Activated T-helper 1 cell treated with anti-CD3 and anti-CD28 coated beads, Interleukin-2, amount 50 U/mL, for 16 hours (primary cell): ENCODE data around the gene GATA3.

ENCODE experiments used
- DNase-seq, 2 donors: peaks; one replicate each; pipeline ENCODE4 v3.0.0-alpha.2; 2020; ENCODE audit warnings: low read depth in 1 of 2, low spot score in 1 of 2

Gene GATA3

DNA sequence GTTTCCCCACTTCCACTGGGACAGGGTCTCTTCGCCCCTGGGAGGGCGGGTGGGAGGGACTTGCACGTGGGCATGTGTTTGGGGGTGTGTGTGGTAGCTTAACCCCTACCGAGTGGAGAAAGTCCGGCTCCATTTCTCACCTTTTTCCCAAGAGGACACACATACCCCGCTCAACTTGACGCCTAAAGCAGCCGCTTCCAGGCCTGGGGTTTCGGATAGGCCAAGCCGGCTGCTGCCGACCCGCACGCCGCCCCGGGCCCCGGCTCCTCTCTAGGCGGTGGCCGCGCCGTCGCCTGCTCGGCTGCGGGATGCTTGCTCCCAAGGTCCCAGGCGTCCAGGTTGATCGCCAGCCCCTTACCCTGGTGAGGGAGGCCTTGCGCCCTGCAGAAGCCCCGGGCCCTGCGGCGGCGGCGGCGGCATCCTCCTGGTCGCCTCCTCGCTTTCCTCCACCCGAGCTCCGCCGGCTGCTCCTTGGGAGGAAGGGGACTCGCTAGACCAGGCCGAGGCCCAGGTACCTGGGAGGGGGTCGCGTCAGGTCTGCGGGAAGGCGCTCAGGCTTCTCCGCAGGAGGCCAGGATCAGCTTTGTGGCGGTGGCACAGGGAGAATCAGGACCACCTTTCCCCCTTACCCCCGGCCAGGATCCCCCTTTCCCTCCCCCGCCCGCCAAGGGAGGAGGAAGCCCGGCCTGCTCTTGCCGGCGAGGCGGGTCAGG, 3.2 kb upstream of the GATA3 start:
- DNase-seq = no peak

DNA sequence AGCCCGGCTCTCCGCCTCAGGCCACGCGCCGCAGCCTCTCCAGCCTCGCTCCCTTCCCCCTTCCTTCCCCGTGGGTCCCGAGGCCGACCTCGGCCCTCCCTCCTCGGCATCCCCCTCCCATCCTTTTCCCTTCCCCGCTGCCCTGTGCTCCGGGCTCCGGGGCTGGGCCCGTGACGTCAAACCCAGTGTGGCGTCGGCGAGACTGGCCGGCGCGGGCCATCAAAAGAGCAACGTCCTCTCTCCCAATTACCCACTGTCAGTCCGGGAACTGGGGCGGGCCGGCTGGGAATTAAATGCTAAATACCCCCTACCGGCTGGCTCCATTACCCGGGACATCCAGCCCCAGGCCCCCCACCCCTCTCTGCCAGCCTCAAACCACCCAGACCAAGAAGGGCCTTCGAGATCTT, 2.6 kb upstream of the GATA3 start:
- no peak for DNase-seq

DNA sequence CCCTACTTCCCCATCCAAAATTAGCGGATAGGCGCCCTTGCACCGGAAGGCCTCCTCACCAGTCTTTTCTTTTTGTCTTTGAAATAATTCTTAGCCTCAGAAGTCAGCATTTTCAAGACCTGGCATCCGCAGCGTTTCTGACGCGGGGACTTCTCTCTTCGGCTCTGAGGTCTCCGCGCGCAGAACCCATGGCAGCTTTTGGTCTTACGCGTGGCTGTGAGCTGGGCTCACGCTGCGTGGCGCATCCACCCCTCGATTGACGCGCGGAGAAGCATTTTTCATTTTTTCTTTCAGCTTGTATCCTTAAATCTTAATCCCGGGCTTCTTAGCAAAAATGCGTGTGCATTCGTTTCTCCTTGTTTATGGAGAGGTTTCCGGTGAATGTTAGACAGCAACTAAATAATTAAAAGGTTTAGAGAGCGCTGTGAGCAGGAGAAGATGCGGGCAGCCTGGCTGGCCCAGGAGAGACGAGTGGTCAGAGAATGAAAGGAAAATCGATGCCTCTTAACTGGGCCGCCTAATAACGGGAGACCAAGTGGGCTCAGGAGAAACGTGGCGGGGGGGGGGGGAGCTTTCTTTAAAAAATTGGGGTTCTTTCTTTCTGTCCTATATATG, 2.0 kb upstream of the GATA3 start:
- no peak for DNase-seq

DNA sequence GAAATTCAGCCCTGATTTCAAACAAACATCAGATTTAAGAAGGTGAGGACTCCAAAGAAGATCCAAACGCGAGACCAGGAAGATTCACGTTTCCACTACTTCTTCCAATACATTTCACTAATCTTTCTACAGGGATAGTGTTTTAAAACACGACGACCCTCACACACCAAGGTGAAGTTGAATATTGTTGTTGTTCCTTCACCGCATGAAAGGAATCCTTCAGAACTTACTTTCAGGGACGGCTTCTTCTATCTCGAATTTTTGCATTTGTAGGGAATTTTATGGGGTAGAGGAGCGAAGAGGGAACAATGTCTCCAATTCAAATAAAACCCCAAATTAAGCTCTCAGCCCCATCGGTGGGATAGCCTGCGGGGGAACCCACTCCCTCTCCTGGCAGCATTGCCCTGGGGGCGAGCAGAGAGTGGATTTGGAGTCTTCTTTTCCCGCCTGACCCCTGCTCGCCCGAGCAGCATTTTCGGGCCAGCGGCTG, 1.5 kb upstream of the GATA3 start:
- DNase-seq = no peak

DNA sequence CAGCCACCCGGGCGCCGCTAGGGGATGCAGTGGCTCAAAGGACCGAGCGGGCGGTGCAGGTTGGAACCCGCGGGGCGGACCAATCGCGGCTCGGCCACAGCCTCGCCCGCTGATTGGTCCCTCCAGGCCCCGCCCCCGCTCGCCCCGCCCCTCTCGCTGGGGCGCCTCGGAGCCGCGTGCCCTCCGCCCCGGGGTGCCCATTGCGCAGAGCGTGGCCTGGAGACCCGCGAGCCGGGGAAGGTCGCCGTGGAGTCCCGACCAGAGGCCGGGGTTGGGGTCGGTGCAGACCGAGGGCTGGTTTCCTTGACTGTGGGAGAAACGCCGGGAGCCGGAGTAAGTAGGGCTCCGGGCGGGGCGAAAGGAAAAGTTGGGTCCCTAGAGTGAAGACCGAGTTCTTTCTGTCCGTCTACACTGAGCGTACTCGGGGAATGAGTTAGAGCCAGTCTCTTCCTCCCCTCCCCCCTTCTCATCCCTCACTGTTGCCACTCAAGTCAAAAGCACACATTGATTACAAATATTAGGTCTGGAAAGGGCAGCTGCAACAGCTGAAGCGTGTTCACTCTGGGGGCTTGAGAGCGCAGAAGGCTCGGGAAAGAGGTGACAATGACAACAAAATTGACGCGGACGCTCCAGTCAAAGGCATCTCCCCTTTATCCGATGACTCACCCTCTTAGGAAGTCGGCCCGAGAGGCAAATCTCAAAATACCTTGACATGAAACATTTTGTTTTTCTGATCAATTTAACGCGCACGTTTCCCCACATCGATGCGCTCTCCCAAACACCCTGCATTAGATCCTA, 843 bp upstream of the GATA3 start:
- DNase-seq = peak; percentile 88 to 90

DNA sequence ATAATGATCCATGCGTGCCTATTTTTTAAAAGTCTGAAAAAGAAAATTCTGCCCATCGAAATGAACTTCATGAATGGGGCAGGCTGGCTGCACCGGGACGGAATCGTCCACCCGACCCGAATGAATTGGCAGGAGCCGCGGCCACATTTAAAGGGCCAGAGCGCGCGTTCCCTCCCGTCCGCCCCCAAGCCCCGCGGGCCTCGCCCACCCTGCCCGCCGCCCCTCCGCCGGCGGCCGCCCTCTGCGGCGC, 319 bp upstream of the GATA3 start:
- no peak for DNase-seq

DNA sequence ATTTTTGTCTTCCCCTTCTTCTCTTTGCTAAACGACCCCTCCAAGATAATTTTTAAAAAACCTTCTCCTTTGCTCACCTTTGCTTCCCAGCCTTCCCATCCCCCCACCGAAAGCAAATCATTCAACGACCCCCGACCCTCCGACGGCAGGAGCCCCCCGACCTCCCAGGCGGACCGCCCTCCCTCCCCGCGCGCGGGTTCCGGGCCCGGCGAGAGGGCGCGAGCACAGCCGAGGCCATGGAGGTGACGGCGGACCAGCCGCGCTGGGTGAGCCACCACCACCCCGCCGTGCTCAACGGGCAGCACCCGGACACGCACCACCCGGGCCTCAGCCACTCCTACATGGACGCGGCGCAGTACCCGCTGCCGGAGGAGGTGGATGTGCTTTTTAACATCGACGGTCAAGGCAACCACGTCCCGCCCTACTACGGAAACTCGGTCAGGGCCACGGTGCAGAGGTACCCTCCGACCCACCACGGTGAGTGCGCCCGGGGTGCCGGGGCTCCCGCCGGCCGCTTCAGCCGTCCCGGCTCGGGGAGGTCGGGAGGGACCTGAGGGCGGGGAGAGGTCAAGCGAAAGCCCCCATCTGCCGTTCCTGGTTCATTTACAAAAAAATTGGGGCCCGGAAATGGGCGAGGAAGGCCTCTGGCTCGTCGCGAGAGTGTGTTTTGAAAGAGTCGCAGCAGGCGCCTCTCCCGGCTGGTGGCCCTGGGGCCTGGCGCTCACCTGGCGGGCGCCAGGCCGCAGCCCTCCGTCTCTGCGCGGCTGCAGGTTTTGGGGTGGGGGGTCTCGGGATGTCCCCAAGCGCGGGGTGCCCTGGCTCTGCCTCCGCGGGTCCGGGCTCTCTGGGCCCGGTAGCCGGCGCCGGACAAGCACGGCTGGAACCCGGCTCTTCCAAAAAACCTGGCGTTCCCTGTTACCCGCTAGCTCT, 1.2 kb downstream of the GATA3 start:
- no peak for DNase-seq

DNA sequence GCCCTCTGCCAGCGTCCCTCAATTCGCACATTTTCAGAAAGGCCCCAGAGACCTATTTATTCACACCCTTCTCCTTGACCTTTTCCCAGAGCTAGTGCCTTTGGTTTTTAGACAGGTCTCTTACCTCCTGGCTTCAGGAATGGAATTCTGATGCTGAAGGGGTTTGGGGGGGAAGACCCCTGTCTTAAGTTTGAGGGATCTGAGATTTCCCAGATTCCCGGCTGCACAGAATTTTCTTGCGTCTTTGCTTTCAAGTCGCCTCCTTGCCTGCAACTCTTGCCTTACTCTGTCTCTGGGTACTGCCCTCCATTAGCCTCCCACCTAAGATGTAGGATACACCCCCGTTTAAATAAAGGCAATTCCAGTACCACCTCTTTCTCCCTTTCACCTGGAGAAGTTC, 1.9 kb downstream of the GATA3 start:
- DNase-seq = no peak

DNA sequence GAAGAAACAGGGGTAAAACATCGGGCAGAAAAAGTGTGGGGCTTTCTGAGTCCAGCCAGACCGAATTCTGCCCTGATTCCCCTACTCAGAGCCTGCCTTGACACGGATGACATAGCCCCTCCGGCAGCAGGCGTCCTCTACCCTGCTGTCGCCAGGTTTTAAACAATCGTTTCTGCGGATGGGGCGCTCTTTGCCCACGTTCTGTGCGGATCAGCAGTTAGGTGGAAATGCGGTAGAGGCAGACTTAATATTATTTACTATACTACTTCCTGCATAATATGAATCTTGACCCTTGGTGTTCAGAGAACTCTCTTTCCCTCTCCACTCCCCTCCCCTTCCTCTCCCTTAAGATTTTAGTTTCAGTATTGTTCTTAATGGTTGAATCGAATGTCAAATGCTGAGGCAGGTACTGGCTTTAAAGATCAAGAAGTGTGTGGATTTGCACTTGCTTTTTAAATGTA, 2.4 kb downstream of the GATA3 start:
- DNase-seq = no peak

DNA sequence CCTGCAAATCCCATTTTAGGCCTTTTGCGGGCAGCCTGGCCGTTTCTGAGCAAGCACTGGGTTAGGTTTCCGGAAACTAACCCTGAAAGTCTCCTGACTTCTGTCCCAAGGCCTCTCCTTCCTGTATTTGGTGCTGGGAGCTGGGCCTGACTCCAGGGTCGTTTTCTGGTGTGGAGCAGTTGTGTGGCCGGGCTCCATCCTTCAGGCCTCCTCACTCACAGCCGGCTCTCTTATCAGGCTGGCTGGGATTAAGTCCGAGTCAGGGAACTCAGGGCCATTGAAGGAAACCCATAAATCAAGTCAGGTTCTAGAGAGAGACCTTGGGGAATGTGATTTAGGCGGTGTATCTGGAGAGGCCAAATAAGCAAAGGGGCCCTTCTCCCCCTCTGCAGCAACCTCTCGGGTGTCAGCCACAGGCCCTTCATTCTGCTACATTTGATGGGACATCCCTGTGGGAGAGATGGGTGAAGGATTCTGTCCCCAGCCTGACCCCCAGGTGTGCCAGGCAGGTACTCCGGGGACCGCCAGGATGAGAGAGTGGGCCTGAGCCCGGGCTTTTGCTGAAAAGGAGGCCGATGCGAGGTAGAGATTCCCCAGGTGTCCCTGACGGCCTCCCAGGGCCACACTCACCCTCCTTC, 3.3 kb downstream of the GATA3 start:
- DNase-seq = no peak

DNA sequence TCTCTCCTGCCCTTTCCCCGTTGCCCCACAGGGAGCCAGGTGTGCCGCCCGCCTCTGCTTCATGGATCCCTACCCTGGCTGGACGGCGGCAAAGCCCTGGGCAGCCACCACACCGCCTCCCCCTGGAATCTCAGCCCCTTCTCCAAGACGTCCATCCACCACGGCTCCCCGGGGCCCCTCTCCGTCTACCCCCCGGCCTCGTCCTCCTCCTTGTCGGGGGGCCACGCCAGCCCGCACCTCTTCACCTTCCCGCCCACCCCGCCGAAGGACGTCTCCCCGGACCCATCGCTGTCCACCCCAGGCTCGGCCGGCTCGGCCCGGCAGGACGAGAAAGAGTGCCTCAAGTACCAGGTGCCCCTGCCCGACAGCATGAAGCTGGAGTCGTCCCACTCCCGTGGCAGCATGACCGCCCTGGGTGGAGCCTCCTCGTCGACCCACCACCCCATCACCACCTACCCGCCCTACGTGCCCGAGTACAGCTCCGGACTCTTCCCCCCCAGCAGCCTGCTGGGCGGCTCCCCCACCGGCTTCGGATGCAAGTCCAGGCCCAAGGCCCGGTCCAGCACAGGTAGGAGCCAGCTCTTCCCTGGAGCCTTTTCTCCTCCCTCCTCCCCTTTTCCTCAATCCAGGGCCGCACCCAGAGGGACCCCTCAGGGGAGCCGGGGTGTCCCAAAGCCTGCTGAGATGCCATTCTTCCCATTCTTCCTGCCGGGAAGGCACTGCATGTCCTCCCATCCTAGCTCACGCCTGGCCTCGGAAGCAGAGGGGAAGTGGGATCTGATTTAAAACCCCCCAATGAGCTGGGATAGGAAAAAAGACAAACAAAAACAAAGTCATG, 4.0 kb downstream of the GATA3 start:
- no peak for DNase-seq

DNA sequence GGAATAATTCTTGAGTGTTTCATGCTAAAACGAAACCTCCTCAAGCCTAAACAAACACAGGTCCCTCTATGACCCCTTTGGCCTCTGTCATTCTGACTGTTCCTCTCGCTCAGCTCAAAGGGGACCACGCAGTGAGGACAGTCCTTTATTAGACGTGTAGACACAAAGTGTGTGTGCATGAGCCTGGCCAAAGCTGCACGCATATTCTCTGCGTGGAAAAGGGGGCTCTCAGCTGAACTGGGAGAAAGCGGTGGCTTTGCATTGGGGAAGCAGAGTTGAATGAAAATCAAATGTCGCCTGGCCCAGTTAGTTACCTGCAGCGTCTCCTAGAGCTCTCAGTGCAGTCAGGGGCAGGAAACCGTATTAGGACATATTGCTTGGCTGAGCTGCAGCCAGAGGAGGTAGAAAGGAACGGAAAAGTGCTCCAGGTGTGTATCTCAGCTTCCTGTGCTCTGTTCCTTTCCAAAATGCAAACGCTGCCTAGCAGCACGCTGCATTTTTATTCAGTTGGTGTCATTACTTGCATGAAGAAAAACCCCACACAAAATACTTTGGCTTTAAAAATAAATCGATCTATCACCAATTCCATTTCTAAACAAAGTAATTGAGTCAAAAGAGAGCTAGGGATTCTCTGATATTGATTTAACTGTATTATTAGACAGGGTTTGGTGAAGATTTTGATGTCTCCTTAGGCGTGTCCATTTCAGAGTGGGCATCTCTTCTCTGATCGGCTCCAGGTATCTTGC, 4.9 kb downstream of the GATA3 start:
- no peak for DNase-seq

DNA sequence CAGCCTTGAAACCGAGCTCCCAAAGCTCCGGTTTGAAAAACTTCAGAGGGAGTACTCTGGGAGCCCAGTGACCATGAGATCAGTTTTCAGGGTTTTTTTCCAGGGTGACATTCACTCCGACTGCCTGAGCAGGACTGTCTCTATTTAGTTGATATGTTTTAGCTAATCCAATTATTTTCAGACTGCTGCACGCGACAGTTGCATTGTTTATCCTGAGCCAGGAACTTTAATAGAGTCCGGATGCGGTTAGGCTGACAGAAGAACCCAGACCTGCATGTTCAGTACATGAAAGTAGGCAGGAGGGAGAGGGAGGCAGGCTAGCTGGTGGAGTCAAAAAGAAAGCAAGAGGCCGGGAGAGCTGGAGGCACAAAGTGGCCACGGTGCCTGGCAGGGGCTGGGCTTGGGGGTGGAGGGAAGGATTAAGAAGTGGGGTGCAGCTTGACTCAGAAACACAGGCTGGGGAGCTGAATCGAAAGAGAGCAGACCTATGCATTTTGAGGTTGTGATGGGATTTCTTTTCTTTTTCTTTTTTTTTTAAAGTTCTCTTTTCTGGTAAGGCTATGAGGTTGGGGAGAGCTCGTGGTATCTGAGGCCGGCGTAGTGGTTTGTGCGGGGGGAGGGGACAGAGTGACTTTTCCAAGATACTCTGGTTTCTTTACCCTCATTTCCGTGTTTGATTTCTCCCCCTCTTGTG, 5.7 kb downstream of the GATA3 start:
- no peak for DNase-seq

DNA sequence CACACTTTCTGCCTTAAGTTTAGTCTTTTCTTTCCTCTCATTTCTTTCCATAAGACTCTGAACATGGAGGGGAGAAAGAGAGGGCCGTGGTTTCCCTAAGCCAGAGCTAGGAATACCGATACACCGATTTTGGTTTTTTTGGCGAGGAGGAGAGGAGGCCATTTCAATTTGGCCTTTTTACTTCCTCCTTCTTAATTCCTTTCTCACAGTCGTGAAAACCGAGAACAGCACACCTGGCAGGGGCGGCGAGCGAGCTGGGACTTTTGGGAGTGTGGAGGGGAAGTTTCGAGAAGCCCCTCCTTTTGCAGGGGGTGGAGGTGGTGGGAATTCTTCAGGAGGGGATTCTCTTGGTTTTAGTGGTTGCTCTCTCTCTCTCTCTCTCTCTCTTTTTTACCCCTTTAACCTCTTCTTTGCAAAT, 6.2 kb downstream of the GATA3 start:
- DNase-seq = no peak

DNA sequence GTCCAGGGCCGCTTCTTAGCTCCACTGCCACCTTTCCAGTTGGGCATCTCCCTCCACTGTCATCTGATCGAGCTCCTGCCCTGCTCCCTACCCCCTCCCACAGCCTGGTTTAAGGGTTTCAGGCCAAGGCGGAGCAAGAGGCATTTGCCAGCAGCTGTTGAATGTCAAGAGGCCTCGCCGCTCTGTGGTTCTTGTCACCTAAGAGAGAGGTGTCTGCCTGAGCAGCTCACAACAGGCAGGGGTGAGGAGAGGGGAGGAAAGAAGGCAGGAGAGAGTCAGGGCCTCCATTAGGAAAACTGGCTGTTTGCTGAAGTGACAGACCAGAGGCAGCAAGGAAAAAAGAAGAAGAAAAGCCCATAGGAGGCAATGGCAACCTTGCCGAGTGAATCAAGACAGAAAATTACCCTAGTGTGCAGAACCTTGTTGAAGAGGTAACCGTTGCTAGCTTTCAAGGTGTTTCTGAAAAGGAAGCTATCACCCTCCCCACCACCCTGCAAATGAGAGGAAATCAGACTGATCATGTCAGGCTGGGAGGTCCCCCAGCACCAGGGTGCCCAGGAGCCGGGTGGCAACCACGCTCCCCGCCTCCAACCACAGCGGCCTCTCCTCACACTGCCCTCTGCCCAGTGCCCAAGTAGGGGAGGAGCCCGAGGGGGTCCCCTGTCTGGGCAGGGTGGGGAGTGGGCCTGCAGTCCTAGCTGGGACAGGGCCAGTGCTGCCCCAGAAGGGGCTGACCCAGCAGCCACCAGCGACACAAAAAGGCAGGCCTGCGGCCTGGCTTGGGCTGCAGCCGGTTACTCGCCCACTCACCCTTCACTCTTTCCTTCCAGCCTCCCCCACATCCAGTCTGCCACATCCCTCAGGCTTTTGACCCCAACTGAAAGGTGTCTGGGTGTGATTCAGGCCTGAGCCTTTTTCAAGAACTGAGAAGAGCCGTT, 7.1 kb downstream of the GATA3 start:
- no peak for DNase-seq

DNA sequence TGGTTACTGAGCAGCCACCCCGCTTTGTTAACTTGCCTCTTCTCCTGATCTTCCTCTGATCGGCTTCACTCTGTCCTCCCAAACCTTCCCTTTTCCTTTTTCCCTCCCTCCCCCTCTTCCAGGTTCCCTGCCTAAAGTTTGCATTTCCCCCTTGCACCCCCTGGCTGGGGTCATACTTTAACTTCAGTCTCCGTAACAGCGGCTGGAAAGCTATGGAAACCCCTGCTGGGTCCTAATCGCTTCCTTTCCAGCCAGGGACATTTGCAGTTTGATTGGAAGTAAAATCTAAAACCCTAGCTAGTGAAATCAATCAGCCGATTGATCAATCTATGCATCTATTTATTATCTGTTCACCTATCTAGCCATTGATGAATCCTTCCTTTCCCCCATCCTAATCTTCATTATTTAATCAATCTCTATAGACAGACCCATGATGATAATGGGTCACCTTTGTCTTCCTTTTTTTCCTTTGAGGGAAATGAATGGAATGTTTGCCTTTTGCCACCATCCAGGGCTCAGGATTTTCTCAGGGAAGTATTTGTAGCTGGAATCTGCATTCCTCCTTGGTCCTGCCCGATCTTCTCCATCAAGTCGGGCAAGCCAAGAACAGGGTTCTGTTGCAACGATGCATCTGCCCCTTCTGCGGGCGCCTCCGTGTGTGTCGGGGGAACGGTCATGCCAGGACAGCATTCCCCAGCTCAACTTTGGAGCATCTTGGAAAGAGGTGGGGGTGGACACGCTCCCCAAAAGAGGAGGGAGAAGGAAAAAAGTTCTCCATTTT, 8.8 kb downstream of the GATA3 start:
- DNase-seq = no peak

DNA sequence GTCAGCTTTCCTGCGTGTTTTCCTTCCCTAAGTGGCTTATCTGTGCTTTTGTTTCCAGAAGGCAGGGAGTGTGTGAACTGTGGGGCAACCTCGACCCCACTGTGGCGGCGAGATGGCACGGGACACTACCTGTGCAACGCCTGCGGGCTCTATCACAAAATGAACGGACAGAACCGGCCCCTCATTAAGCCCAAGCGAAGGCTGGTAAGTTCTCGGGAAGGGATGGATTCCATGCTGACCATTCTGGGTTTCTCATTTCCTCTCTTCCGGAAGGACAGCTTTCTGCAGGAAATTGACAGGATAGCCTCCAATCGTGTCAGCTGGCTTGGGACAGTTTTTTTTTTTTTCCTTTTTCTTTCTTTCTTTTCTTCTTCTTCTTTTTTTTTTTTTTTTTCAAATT, 9.4 kb downstream of the GATA3 start:
- no peak for DNase-seq
